ENCODE measurements around the gene NHEJ1.
"Not testable (repeated sequence)": the region's sequence is repeated elsewhere in the genome, so short reads cannot be mapped to it uniquely, and the experiment has no call there.

NHEJ1 gene

DNA sequence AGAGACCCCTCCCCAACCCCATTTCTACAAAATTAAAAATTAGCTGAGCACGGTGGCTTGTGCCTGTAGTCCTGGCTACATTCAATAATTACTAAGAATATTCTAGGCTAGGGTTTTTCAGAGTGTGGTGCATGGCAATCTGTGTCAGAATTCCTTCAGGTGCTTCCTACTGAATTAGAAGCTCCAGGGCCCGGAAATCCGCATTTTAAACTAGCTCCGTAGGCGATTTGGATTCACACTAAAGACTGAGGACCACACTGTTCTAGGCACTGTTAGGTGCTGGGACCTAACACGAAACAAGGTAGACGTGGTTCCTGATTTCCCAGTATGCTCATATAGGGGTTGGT, 45.3 kb upstream of the NHEJ1 start:
- H3K9me3 ChIP-seq (ENCODE audit: insufficient read depth, low read length) = peaks cover 15% of the 10 kb centered on the region; the same call in 1 of the 2 replicates
- H3K27me3 ChIP-seq (ENCODE audit: insufficient read depth, insufficient read length) = no peaks in the 10 kb centered on the region
- DNase-seq (ENCODE audit: low read depth, low spot score) = no peak
- peak overlapping the region; percentile 91 for H3K9ac ChIP-seq (ENCODE audit: insufficient read length, low read depth)
- H3K4me1 ChIP-seq (ENCODE audit: insufficient read depth, insufficient read length) = peaks cover 3% of the 10 kb centered on the region
- H3K36me3 ChIP-seq (ENCODE audit: insufficient read depth, insufficient read length, low read length) = peaks cover 33% of the 10 kb centered on the region
- no peak for TF ChIP-seq ZNF274 (IDR thresholded peaks at IDR 0.05; ENCODE audit: low read depth, low read length)
- TF ChIP-seq SUZ12 (IDR thresholded peaks at IDR 0.05; ENCODE audit: extremely low read depth, insufficient read depth, insufficient read length) = no peak
- no peak for TF ChIP-seq YY1 (IDR thresholded peaks at IDR 0.05; ENCODE audit: insufficient read depth, insufficient read length)
- peak overlapping the region; percentile 68 for H3K4me3 ChIP-seq (ENCODE audit: insufficient read length, low read depth)

DNA sequence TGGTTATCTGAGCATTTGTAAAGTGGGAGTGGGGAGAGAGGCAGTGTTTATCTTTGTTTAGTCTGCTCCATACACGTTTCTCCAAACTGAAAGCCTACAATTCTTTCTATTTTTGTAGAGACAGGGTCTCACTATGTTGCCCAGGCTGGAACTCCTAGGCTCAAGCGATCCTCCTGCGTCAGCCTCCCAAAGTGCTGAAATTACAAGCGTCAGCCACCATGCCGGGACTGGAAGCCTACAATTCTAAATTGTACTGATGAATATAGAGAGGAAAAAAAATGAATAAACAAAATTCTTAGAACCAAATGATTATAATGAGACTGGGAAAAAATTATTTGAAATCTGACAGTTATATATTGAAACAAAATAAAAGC, 44.5 kb upstream of the NHEJ1 start:
- Histone ChIP-seq H3K36me3 (ENCODE audit: insufficient read depth, insufficient read length, low read length) (peaks cover 25% of the 10 kb centered on the region), H3K4me1 (ENCODE audit: insufficient read depth, insufficient read length) (peaks cover 3% of the 10 kb centered on the region), H3K27me3 (ENCODE audit: insufficient read depth, insufficient read length) (no peaks in the 10 kb centered on the region), H3K9me3 (ENCODE audit: insufficient read depth, low read length) (peaks cover 15% of the 10 kb centered on the region; the same call in 1 of the 2 replicates), H3K4me3 (ENCODE audit: insufficient read length, low read depth) (no peak overlapping the region), H3K9ac (ENCODE audit: insufficient read length, low read depth) (no peak overlapping the region)
- TF ChIP-seq ZNF274 (IDR thresholded peaks at IDR 0.05; ENCODE audit: low read depth, low read length) (no peak), YY1 (IDR thresholded peaks at IDR 0.05; ENCODE audit: insufficient read depth, insufficient read length) (no peak), SUZ12 (IDR thresholded peaks at IDR 0.05; ENCODE audit: extremely low read depth, insufficient read depth, insufficient read length) (no peak)
- no peak for DNase-seq (ENCODE audit: low read depth, low spot score)

DNA sequence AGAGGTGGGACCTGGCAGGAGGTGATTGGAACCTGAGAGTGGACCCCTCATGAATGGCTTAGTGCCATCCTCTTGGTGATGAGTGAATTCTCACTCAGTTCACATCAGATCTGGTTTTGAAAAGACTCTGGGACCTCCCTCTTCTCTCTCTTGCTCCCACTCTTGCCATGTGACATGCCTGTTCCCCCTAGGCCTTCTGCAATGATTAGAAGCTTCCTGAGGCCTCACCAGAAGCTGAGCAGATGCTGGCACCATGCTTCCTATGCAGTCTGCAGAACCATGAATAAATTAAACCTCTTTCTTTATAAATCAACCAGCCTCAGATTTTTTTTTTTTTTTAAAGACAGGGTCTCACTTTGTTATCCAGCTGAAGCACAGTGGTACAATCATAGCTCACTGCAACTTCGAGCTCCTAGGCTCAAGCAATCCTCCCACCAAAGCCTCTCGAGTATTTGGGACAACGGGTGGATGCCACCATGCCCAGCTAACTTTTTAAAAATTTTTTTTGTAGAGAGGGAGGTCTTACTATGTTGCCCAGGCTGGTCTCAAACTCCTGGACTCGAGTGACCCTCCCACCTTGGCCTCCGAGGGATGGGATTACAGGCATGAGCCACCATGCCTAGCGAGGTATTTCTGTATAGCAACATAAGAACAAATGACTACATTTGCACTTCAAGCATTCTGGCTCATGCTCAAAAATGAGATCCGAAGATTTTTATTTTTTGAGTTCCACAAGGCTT, 44.0 kb upstream of the NHEJ1 start:
- Histone ChIP-seq H3K9me3 (ENCODE audit: insufficient read depth, low read length) (peaks cover 15% of the 10 kb centered on the region; the same call in 1 of the 2 replicates), H3K4me1 (ENCODE audit: insufficient read depth, insufficient read length) (peaks cover 3% of the 10 kb centered on the region), H3K9ac (ENCODE audit: insufficient read length, low read depth) (no peak overlapping the region), H3K36me3 (ENCODE audit: insufficient read depth, insufficient read length, low read length) (peaks cover 20% of the 10 kb centered on the region), H3K27me3 (ENCODE audit: insufficient read depth, insufficient read length) (no peaks in the 10 kb centered on the region), H3K4me3 (ENCODE audit: insufficient read length, low read depth) (no peak overlapping the region)
- no peak for TF ChIP-seq ZNF274 (IDR thresholded peaks at IDR 0.05; ENCODE audit: low read depth, low read length)
- TF ChIP-seq YY1 (IDR thresholded peaks at IDR 0.05; ENCODE audit: insufficient read depth, insufficient read length) = no peak
- TF ChIP-seq SUZ12 (IDR thresholded peaks at IDR 0.05; ENCODE audit: extremely low read depth, insufficient read depth, insufficient read length) = no peak
- no peak for DNase-seq (ENCODE audit: low read depth, low spot score)

DNA sequence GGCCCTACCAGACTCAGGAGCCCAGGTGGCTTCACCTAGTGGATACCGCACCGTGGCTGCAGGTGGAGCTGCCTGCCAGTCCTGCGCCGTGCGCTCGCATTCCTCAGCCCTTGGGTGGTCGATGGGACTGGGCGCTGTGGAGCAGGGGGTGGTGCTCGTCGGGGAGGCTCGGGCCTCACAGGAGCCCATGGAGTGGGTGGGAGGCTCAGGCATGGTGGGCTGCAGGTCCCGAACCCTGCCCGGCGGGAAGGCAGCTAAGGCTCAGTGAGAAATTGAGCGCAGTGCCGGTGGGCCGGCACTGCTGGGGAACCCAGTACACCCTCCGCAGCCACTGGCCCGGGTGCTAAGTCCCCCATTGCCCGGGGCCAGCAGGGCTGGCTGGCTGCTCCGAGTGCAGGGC, 40.7 kb upstream of the NHEJ1 start:
- H3K9ac ChIP-seq (ENCODE audit: insufficient read length, low read depth); H3K4me1 ChIP-seq (ENCODE audit: insufficient read depth, insufficient read length); H3K4me3 ChIP-seq (ENCODE audit: insufficient read length, low read depth); H3K27me3 ChIP-seq (ENCODE audit: insufficient read depth, insufficient read length); DNase-seq (ENCODE audit: low read depth, low spot score); H3K36me3 ChIP-seq (ENCODE audit: insufficient read depth, insufficient read length, low read length): not testable (repeated sequence)
- H3K9me3 ChIP-seq (ENCODE audit: insufficient read depth, low read length) = peaks cover 15% of the 10 kb centered on the region; the same call in 1 of the 2 replicates

DNA sequence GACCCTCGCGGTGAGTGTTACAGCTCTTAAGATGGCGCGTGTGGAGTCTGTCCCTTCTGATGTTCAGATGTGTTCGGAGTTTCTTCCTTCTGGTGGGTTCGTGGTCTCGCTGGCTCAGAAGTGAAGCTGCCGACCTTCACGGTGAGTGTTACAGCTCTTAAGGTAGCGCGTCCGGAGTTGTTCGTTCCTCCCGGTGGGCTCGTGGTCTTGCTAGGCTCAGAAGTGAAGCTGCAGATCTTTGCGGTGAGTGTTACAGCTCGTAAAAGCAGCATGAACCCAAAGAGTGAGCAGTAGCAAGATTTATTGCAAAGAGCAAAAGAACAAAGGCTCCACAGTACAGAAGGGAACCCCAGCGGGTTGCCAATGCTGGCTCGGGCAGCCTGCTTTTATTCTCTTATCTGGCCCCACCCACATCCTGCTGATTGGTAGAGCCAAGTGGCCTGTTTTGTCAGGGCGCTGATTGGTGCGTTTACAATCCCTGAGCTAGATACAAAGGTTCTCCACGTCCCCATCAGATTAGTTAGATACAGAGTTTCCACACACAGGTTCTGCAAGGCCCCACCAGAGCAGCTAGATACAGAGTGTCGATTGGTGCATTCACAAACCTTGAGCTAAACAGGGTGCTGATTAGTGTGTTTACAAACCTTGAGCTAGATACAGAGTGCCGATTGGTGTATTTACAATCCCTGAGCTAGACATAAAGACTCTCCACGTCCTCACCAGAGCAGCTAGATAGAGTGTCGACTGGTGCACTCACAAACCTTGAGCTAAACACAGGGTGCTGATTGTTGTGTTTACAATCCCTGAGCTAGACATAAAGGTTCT, 40.1 kb upstream of the NHEJ1 start:
- H3K9me3 ChIP-seq (ENCODE audit: insufficient read depth, low read length) = peaks cover 15% of the 10 kb centered on the region; the same call in 1 of the 2 replicates
- DNase-seq (ENCODE audit: low read depth, low spot score); H3K4me1 ChIP-seq (ENCODE audit: insufficient read depth, insufficient read length); H3K4me3 ChIP-seq (ENCODE audit: insufficient read length, low read depth); H3K9ac ChIP-seq (ENCODE audit: insufficient read length, low read depth); H3K27me3 ChIP-seq (ENCODE audit: insufficient read depth, insufficient read length); H3K36me3 ChIP-seq (ENCODE audit: insufficient read depth, insufficient read length, low read length): not testable (repeated sequence)

DNA sequence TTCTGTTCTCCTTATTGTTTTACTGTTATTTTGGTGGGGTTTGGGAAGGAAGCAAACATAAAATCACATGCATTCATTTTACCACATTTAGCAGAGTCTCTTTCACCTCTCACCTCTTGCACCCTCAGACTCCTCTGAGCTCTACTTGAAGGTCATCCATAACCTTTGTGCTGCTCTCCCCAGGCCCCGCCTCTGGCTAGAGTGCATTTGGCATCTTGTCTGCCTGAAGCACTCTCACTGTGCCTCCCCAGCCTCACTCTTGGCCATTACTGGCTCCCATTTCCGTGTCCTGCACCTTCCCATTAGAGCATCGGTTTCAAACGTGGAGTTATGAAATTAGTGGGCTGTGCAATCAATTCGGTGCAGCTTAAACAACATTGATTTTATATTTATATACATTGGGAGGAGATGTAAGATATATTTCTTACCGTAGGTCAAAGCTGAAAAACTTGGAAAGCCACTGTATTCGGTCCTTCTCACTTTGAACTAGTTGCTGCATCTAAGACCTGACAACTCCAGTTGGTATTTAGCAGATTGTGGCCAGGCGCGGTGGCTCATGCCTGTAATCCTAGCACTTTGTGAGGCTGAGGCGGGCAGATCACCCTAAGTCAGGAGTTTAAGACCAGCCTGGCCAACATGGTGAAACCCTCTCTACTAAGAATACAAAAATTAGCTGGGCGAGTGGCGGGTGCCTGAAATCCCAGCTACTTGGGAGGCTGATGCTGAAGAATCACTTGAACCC, 39.0 kb upstream of the NHEJ1 start:
- Histone ChIP-seq H3K9ac (ENCODE audit: insufficient read length, low read depth) (no peak overlapping the region), H3K36me3 (ENCODE audit: insufficient read depth, insufficient read length, low read length) (no peaks in the 10 kb centered on the region), H3K9me3 (ENCODE audit: insufficient read depth, low read length) (peaks cover 11% of the 10 kb centered on the region; the same call in 1 of the 2 replicates), H3K4me1 (ENCODE audit: insufficient read depth, insufficient read length) (peaks cover 3% of the 10 kb centered on the region), H3K4me3 (ENCODE audit: insufficient read length, low read depth) (no peak overlapping the region), H3K27me3 (ENCODE audit: insufficient read depth, insufficient read length) (no peaks in the 10 kb centered on the region)
- DNase-seq (ENCODE audit: low read depth, low spot score) = no peak
- TF ChIP-seq YY1 (IDR thresholded peaks at IDR 0.05; ENCODE audit: insufficient read depth, insufficient read length) (no peak), ZNF274 (IDR thresholded peaks at IDR 0.05; ENCODE audit: low read depth, low read length) (no peak), SUZ12 (IDR thresholded peaks at IDR 0.05; ENCODE audit: extremely low read depth, insufficient read depth, insufficient read length) (no peak)

DNA sequence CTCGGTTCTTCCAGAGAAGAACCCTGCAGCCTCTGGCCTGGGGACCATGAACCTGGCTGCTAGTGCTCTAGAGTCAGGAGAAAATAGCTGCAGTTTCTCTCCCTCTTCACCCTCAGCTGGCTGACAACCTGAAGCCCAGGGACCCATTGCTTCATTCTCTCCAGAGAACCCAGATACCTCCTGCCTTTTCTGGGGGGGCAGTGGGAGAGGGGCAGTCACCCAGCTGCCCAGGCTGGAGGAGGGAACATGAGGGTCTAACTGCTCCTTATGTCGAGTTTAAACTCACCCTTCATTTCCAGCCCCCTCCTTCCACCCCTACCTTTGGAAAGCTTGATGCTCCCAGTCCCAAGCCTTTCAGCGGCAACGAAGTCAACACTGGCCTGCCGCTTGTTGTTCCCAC, 38.4 kb upstream of the NHEJ1 start:
- no peak overlapping the region for H3K4me3 ChIP-seq (ENCODE audit: insufficient read length, low read depth)
- H3K4me1 ChIP-seq (ENCODE audit: insufficient read depth, insufficient read length) = peaks cover 3% of the 10 kb centered on the region
- no peaks in the 10 kb centered on the region for H3K36me3 ChIP-seq (ENCODE audit: insufficient read depth, insufficient read length, low read length)
- H3K9ac ChIP-seq (ENCODE audit: insufficient read length, low read depth) = no peak overlapping the region
- H3K9me3 ChIP-seq (ENCODE audit: insufficient read depth, low read length) = peaks cover 6% of the 10 kb centered on the region; the same call in 1 of the 2 replicates
- no peak for DNase-seq (ENCODE audit: low read depth, low spot score)
- TF ChIP-seq YY1 (IDR thresholded peaks at IDR 0.05; ENCODE audit: insufficient read depth, insufficient read length) (no peak), SUZ12 (IDR thresholded peaks at IDR 0.05; ENCODE audit: extremely low read depth, insufficient read depth, insufficient read length) (no peak), ZNF274 (IDR thresholded peaks at IDR 0.05; ENCODE audit: low read depth, low read length) (no peak)
- H3K27me3 ChIP-seq (ENCODE audit: insufficient read depth, insufficient read length) = no peaks in the 10 kb centered on the region
